ENCODE measurements around the gene DUOX1. TPM values are rescaled to one million over a fixed set of nuclear protein-coding genes. Genes with fewer than 3 reads are reported as not detected.
"Not testable (repeated sequence)": the region's sequence is repeated elsewhere in the genome, so short reads cannot be mapped to it uniquely, and the experiment has no call there.

DUOX1 gene
- total and polyA plus RNA-seq, 2 of the 13 experiments (the other 11 are each of a cell fraction or from before 2014, with no cell fraction given): 0.03 TPM; not detected in 1

DNA sequence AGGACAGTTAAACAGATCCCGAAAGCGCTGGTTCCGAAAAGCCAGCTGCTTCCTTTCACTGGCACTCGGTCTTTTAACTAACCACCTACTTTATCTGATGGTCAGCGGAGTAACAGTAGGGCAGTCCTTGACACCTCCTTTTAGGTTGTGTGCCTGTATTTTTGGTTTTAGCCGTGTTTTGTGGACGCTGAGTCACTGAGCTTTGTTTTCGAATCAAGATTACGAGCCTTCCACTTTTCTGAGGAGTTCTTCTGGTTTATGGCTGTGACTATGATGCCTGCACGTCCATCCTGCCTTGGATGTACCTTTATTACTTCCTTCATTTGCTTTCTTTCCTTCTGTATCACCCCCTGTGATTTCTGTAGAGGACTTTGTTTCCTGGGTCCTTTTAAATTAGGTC, 47.4 kb upstream of the DUOX1 start:
- WGBS (ENCODE audit: low lambda C conversion rate): 61% methylated on average over 6 of the region's 10 CpGs
- H3K9me3 ChIP-seq (ENCODE audit: low read length); H3K36me3 ChIP-seq (replicated peaks in 1 of 2; ENCODE audit: control insufficient read depth in 1 of 2, insufficient read depth in 2 of 2, low read length in 2 of 2); H2AFZ ChIP-seq (ENCODE audit: low read length); H4K20me1 ChIP-seq (ENCODE audit: insufficient read depth, low read length); DNase-seq (ENCODE audit: low spot score); CTCF ChIA-PET (ENCODE audit: low intra/inter-chr PET ratio, low total read pairs); H3K9ac ChIP-seq (ENCODE audit: insufficient read depth, low read depth, low read length); H3K79me2 ChIP-seq (ENCODE audit: insufficient read depth, low read length); FAIRE-seq; H3K27ac ChIP-seq (ENCODE audit: extremely low read length, insufficient read depth, low read length); H3K4me3 ChIP-seq (replicated peaks in 1 of 3; ENCODE audit: insufficient read depth in 1 of 3, low read depth in 2 of 3, low read length in 3 of 3); BruUV-seq (replicated peaks); in situ Hi-C loops (cut with HindIII; ENCODE audit: extremely low pct_ligation_motif_present, low pct_unique_long_range_greater_than_20kb); ATAC-seq; H3K27me3 ChIP-seq (ENCODE audit: control insufficient read depth in 1 of 2, insufficient read depth in 2 of 2, low read length in 2 of 2); H3K4me2 ChIP-seq (ENCODE audit: low read depth, low read length); intact Hi-C loops (cut with micrococcal nuclease; ENCODE audit: unreplicated experiment); POLR2A ChIA-PET: not testable (repeated sequence)
- H3K4me1 ChIP-seq (ENCODE audit: insufficient read depth, low read length): peaks cover 17% of the 10 kb centered on the region

- DNase-seq (ENCODE audit: low spot score) (peak; percentile 35), FAIRE-seq (no peak), ATAC-seq (no peak)
- in situ Hi-C loops (cut with HindIII; ENCODE audit: extremely low pct_ligation_motif_present, low pct_unique_long_range_greater_than_20kb) (no loop called here), intact Hi-C loops (cut with micrococcal nuclease; ENCODE audit: unreplicated experiment) (no loop called here)
- H2AFZ ChIP-seq (ENCODE audit: low read length): no peak overlapping the region
- no peak overlapping the region for H3K4me2 ChIP-seq (ENCODE audit: low read depth, low read length)
- no peak overlapping the region for H3K4me3 ChIP-seq (replicated peaks in 1 of 3; ENCODE audit: insufficient read depth in 1 of 3, low read depth in 2 of 3, low read length in 3 of 3)
- H3K79me2 ChIP-seq (ENCODE audit: insufficient read depth, low read length): no peaks in the 10 kb centered on the region
- no peaks in the 10 kb centered on the region for H4K20me1 ChIP-seq (ENCODE audit: insufficient read depth, low read length)
- H3K4me1 ChIP-seq (ENCODE audit: insufficient read depth, low read length): peaks cover 24% of the 10 kb centered on the region
- H3K9me3 ChIP-seq (ENCODE audit: low read length): no peaks in the 10 kb centered on the region
- BruUV-seq (replicated peaks): no TSS peak
- H3K36me3 ChIP-seq (replicated peaks in 1 of 2; ENCODE audit: control insufficient read depth in 1 of 2, insufficient read depth in 2 of 2, low read length in 2 of 2): no peaks in the 10 kb centered on the region
- no peak overlapping the region for H3K9ac ChIP-seq (ENCODE audit: insufficient read depth, low read depth, low read length)
- CTCF ChIA-PET (ENCODE audit: low intra/inter-chr PET ratio, low total read pairs): no interaction called here
- POLR2A ChIA-PET: no interaction called here
- H3K27ac ChIP-seq (ENCODE audit: extremely low read length, insufficient read depth, low read length): no peak overlapping the region
- H3K27me3 ChIP-seq (ENCODE audit: control insufficient read depth in 1 of 2, insufficient read depth in 2 of 2, low read length in 2 of 2): no peaks in the 10 kb centered on the region
- TF ChIP-seq ELK4 (CRISPR knock-in tag; IDR thresholded peaks at IDR 0.05; ENCODE audit: borderline replicate concordance) (no peak), RFXAP (CRISPR knock-in tag; IDR thresholded peaks at IDR 0.05; ENCODE audit: borderline replicate concordance) (no peak), HOXA3 (CRISPR knock-in tag; IDR thresholded peaks at IDR 0.05) (no peak), SALL1 (CRISPR knock-in tag; IDR thresholded peaks at IDR 0.05) (no peak), IRF2 (CRISPR knock-in tag; IDR thresholded peaks at IDR 0.05) (no peak), ZNF703 (CRISPR knock-in tag; IDR thresholded peaks at IDR 0.05; ENCODE audit: borderline replicate concordance) (no peak), ZNF660 (CRISPR knock-in tag; IDR thresholded peaks at IDR 0.05; ENCODE audit: borderline replicate concordance, low read depth) (no peak), ZBTB1 (CRISPR knock-in tag; IDR thresholded peaks at IDR 0.05; ENCODE audit: borderline replicate concordance) (no peak), TBL1XR1 (IDR thresholded peaks at IDR 0.05; ENCODE audit: borderline replicate concordance, low read length, partially characterized antibody) (no peak), PHF5A (CRISPR knock-in tag; IDR thresholded peaks at IDR 0.05; ENCODE audit: low read depth, unreplicated experiment) (no peak), MAFG (CRISPR knock-in tag; IDR thresholded peaks at IDR 0.05) (no peak), REL (CRISPR knock-in tag; conservative IDR thresholded peaks at IDR 0.05) (no peak)
- TF ChIP-seq, protein P1, sequence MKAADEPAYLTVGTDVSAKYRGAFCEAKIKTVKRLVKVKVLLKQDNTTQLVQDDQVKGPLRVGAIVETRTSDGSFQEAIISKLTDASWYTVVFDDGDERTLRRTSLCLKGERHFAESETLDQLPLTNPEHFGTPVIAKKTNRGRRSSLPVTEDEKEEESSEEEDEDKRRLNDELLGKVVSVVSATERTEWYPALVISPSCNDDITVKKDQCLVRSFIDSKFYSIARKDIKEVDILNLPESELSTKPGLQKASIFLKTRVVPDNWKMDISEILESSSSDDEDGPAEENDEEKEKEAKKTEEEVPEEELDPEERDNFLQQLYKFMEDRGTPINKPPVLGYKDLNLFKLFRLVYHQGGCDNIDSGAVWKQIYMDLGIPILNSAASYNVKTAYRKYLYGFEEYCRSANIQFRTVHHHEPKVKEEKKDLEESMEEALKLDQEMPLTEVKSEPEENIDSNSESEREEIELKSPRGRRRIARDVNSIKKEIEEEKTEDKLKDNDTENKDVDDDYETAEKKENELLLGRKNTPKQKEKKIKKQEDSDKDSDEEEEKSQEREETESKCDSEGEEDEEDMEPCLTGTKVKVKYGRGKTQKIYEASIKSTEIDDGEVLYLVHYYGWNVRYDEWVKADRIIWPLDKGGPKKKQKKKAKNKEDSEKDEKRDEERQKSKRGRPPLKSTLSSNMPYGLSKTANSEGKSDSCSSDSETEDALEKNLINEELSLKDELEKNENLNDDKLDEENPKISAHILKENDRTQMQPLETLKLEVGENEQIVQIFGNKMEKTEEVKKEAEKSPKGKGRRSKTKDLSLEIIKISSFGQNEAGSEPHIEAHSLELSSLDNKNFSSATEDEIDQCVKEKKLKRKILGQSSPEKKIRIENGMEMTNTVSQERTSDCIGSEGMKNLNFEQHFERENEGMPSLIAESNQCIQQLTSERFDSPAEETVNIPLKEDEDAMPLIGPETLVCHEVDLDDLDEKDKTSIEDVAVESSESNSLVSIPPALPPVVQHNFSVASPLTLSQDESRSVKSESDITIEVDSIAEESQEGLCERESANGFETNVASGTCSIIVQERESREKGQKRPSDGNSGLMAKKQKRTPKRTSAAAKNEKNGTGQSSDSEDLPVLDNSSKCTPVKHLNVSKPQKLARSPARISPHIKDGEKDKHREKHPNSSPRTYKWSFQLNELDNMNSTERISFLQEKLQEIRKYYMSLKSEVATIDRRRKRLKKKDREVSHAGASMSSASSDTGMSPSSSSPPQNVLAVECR (CRISPR knock-in tag; IDR thresholded peaks at IDR 0.05; ENCODE audit: borderline replicate concordance): no peak
These were observed 46.6 kb upstream of the DUOX1 start for GRCh38 chr15:45083223-45083622.
